Keratinocyte (primary cell): ENCODE measurements around the gene CASP9. TPM values are rescaled to one million over a fixed set of nuclear protein-coding genes. Genes with fewer than 3 reads are reported as not detected.
"Not testable (repeated sequence)": the region's sequence is repeated elsewhere in the genome, so short reads cannot be mapped to it uniquely, and the experiment has no call there.

Experiments used
- DNase-seq: peaks from one replicate; pipeline ENCODE4 v3.0.0-alpha.2; 2011; ENCODE audit warnings: low read depth, missing footprints, low spot score
- FAIRE-seq: peaks from 2 replicates; lab custom pipeline; 2011; peaks lifted over from hg19 to GRCh38; lab: Jason Lieb, UNC
- H2AFZ ChIP-seq: 2 replicates; pipeline ENCODE4 v1.6.0; 2012; ENCODE audit warnings: low read length, control low read depth, inconsistent platforms; ENCODE audit not compliant: control insufficient read depth
- H3K27ac ChIP-seq: 2 replicates; pipeline ENCODE4 v1.5.1; 2011; ENCODE audit warnings: low read length; ENCODE audit not compliant: control insufficient read depth, insufficient read depth
- H3K27me3 ChIP-seq: 3 replicates; pipeline ENCODE4 v1.6.0; 2011; ENCODE audit warnings: low read length; ENCODE audit not compliant: control insufficient read depth, insufficient read depth; ENCODE audit errors: extremely low read depth
- H3K36me3 ChIP-seq, 2 experiments: 2 replicates in 1 of 2; 3 replicates in 1 of 2; pipeline ENCODE4 v1.5.1; 2011; ENCODE audit warnings: low read length in 2 of 2, mild to moderate bottlenecking in 1 of 2; ENCODE audit not compliant: control insufficient read depth in 2 of 2, insufficient read depth in 2 of 2; ENCODE audit errors: extremely low read depth in 1 of 2
- H3K4me1 ChIP-seq: 3 replicates; pipeline ENCODE4 v1.5.1; 2011; ENCODE audit warnings: low read length; ENCODE audit not compliant: control insufficient read depth, insufficient read depth; ENCODE audit errors: extremely low read depth
- H3K4me2 ChIP-seq: 3 replicates; pipeline ENCODE4 v1.6.0; 2011; ENCODE audit warnings: low read depth, low read length; ENCODE audit not compliant: control insufficient read depth, insufficient read depth; ENCODE audit errors: extremely low read depth
- H3K4me3 ChIP-seq, 3 experiments: fragments of 200-600 bp in 1 of 3; sonication (generic) in 1 of 3; 2 replicates in 2 of 3; 3 replicates in 1 of 3; pipeline ENCODE4 v1.5.1; 2011 to 2016; ENCODE audit warnings: low read length in 3 of 3, mild to moderate bottlenecking in 3 of 3, control low read depth in 2 of 3, inconsistent platforms in 1 of 3, low read depth in 1 of 3, mixed read lengths in 1 of 3, mixed run types in 1 of 3, moderate library complexity in 1 of 3; ENCODE audit not compliant: control insufficient read depth in 2 of 3, insufficient read depth in 2 of 3; ENCODE audit errors: extremely low read depth in 1 of 3
- H3K79me2 ChIP-seq: 2 replicates; pipeline ENCODE4 v1.6.0; 2012; ENCODE audit warnings: low read length; ENCODE audit not compliant: control insufficient read depth, insufficient read depth
- H3K9ac ChIP-seq: 3 replicates; pipeline ENCODE4 v1.6.0; 2011; ENCODE audit warnings: low read length; ENCODE audit not compliant: control insufficient read depth, insufficient read depth; ENCODE audit errors: extremely low read depth
- H3K9me1 ChIP-seq: 3 replicates; pipeline ENCODE4 v1.6.0; 2011; ENCODE audit warnings: low read length; ENCODE audit not compliant: control insufficient read depth, insufficient read depth; ENCODE audit errors: extremely low read depth
- H3K9me3 ChIP-seq: 2 replicates; pipeline ENCODE4 v1.5.1; 2012; ENCODE audit warnings: low read depth, low read length; ENCODE audit not compliant: control insufficient read depth
- H4K20me1 ChIP-seq: 3 replicates; pipeline ENCODE4 v1.6.0; 2011; ENCODE audit warnings: low read length; ENCODE audit not compliant: control insufficient read depth, insufficient read depth; ENCODE audit errors: extremely low read depth
- CTCF ChIP-seq, 3 experiments: IDR thresholded peaks in 1 of 3; conservative IDR thresholded peaks in 1 of 3; optimal IDR thresholded peaks in 1 of 3; 2 replicates in 2 of 3; 3 replicates in 1 of 3; pipeline versions ENCODE3 to v1.5.1; 2011; ENCODE audit warnings: low read length in 3 of 3, mild to moderate bottlenecking in 3 of 3, moderate library complexity in 2 of 3, control low read depth in 1 of 3, inconsistent platforms in 1 of 3; ENCODE audit not compliant: insufficient read depth in 2 of 3; ENCODE audit errors: extremely low read depth in 1 of 3
- EZH2 ChIP-seq: IDR thresholded peaks from one replicate; pipeline ENCODE4 v1.6.1; 2012; ENCODE audit warnings: inconsistent platforms, mild to moderate bottlenecking, low read length, moderate library complexity
- dilution Hi-C: fragments of 300-500 bp; cut with MboI; formaldehyde crosslinking; loops from one replicate; pipeline ENCODE4 v1.7.0; 2020; ENCODE audit warnings: low sequenced_read_pairs; ENCODE audit not compliant: extremely low pct_ligation_motif_present
- polyA plus RNA-seq, 5 experiments: library from polyadenylated mRNA; depleted of rRNA in 3 of 5; stranded (reverse) in 3 of 5; stranded (forward) in 1 of 5; unstranded in 1 of 5; fragments of >200 nt; gene quantifications; 1 replicate in 1 of 5; 2 replicates in 3 of 5; 3 replicates in 1 of 5; pipeline versions ENCODE4 v1.2.1 to v1.2.3, GENCODE V29; 2011 to 2012; ENCODE audit warnings: missing spikeins in 2 of 5, low read depth in 1 of 5, low replicate concordance in 1 of 5

The CASP9 gene
- polyA plus RNA-seq, 1 donor (not counting 4 experiments of a cell fraction or from before 2014, with no cell fraction given) = 4.4 TPM

- no peak overlapping the region for H3K27ac ChIP-seq
- no peak overlapping the region for H3K4me2 ChIP-seq
- no peaks in the 10 kb centered on the region for H3K79me2 ChIP-seq
- peaks cover 5% of the 10 kb centered on the region for H3K4me1 ChIP-seq
- TF ChIP-seq CTCF (optimal IDR thresholded peaks at IDR 0.05 in 1 of 3, IDR thresholded peaks at IDR 0.05 in 1 of 3, conservative IDR thresholded peaks at IDR 0.05 in 1 of 3; ENCODE audit: extremely low read depth in 1 of 3, insufficient read depth in 2 of 3, low read length in 3 of 3) (no peak), EZH2 (no peak)
- FAIRE-seq = no peak
- H3K4me3 ChIP-seq = no peak overlapping the region
- no peaks in the 10 kb centered on the region for H3K36me3 ChIP-seq
- dilution Hi-C loops = no loop called here
- no peaks in the 10 kb centered on the region for H3K9me1 ChIP-seq
- no peaks in the 10 kb centered on the region for H3K9me3 ChIP-seq
- no peaks in the 10 kb centered on the region for H3K27me3 ChIP-seq
- DNase-seq = no peak
- H2AFZ ChIP-seq = no peak overlapping the region
- H3K9ac ChIP-seq = no peak overlapping the region
- H4K20me1 ChIP-seq = no peaks in the 10 kb centered on the region
Observed at GRCh38 chr1:15488371-15488770, 35.6 kb downstream of the CASP9 start.

GRCh38 chr1:15486844-15487610 lies 37.0 kb downstream of the CASP9 start:
- H3K9me1 ChIP-seq, H3K27me3 ChIP-seq, dilution Hi-C loops, H4K20me1 ChIP-seq, H3K9me3 ChIP-seq, H2AFZ ChIP-seq, H3K9ac ChIP-seq, H3K36me3 ChIP-seq, H3K27ac ChIP-seq, H3K79me2 ChIP-seq, H3K4me1 ChIP-seq, H3K4me3 ChIP-seq, DNase-seq: not testable (repeated sequence)
- FAIRE-seq = peak; percentile 82
- H3K4me2 ChIP-seq = peak overlapping the region; percentile 16

- dilution Hi-C loops = no loop called here
- H3K9ac ChIP-seq = no peak overlapping the region
- no peak overlapping the region for H3K27ac ChIP-seq
- no peak overlapping the region for H3K4me2 ChIP-seq
- H3K9me1 ChIP-seq = no peaks in the 10 kb centered on the region
- no peaks in the 10 kb centered on the region for H3K9me3 ChIP-seq
- H3K27me3 ChIP-seq = no peaks in the 10 kb centered on the region
- TF ChIP-seq EZH2 (no peak), CTCF (optimal IDR thresholded peaks at IDR 0.05 in 1 of 3, IDR thresholded peaks at IDR 0.05 in 1 of 3, conservative IDR thresholded peaks at IDR 0.05 in 1 of 3; ENCODE audit: extremely low read depth in 1 of 3, insufficient read depth in 2 of 3, low read length in 3 of 3) (no peak)
- H3K4me1 ChIP-seq = peaks cover 6% of the 10 kb centered on the region
- H3K4me3 ChIP-seq = no peak overlapping the region
- FAIRE-seq (no peak), DNase-seq (no peak)
- no peaks in the 10 kb centered on the region for H3K79me2 ChIP-seq
- H2AFZ ChIP-seq = no peak overlapping the region
- H3K36me3 ChIP-seq = no peaks in the 10 kb centered on the region
- H4K20me1 ChIP-seq = no peaks in the 10 kb centered on the region
Observed at GRCh38 chr1:15485636-15486035, 38.4 kb downstream of the CASP9 start.

- H3K9me1 ChIP-seq, H3K4me3 ChIP-seq, FAIRE-seq, H3K27ac ChIP-seq, DNase-seq, H4K20me1 ChIP-seq, H2AFZ ChIP-seq, H3K9me3 ChIP-seq, H3K27me3 ChIP-seq, H3K36me3 ChIP-seq, H3K4me1 ChIP-seq, dilution Hi-C loops, H3K9ac ChIP-seq, H3K79me2 ChIP-seq, H3K4me2 ChIP-seq: not testable (repeated sequence)
Observed at GRCh38 chr1:15484443-15484842, 39.6 kb downstream of the CASP9 start.
